ENCODE measurements around the gene AR. TPM values are rescaled to one million over a fixed set of nuclear protein-coding genes. Genes with fewer than 3 reads are reported as not detected.
A peak's percentile ranks its signal among the peaks of the same experiment; 100 is the strongest.
"Not testable (repeated sequence)": the region's sequence is repeated elsewhere in the genome, so short reads cannot be mapped to it uniquely, and the experiment has no call there.

Gene AR
- total RNA-seq, 1 donor from 2014 or later: 1.1 TPM

- peak overlapping the region; percentile 70 for H3K27ac Mint-ChIP-seq
- no peak for DNase-seq (ENCODE audit: low spot score, unreplicated experiment)
- no peaks in the 10 kb centered on the region for H3K4me1 Mint-ChIP-seq (ENCODE audit: low read depth)
- no peaks in the 10 kb centered on the region for H3K36me3 Mint-ChIP-seq (ENCODE audit: insufficient read depth)
- no peaks in the 10 kb centered on the region for H3K27me3 Mint-ChIP-seq
- H3K4me3 Mint-ChIP-seq (ENCODE audit: low read depth): no peak overlapping the region
- H3K9me3 Mint-ChIP-seq (ENCODE audit: low read depth): peaks cover 17% of the 10 kb centered on the region
- TF ChIP-seq CTCF (IDR thresholded peaks at IDR 0.05; ENCODE audit: unreplicated experiment): no peak
These were observed 110.5 kb downstream of the AR start for GRCh38 chrX:67654301-67654700.

DNA sequence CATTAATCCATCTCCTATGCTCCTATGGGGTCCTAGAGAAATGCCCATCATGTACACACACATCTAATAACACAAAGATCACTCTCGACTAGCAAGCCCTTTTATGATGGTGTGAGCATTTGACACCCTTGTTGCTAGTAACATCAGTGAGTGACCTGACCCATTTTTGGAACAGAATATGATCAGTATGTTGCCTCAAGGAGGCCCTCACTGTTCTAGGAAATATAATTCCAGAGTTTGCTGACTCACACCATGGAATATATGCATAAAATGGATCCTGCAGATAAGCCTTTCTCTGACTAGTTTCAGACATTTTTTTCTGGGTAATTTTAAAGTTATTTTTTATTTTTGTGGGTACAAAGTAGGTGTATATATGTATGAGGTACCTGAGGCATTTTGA, 121.8 kb downstream of the AR start:
- H3K27me3 Mint-ChIP-seq: no peaks in the 10 kb centered on the region
- peaks cover 51% of the 10 kb centered on the region for H3K9me3 Mint-ChIP-seq (ENCODE audit: low read depth)
- TF ChIP-seq CTCF (IDR thresholded peaks at IDR 0.05; ENCODE audit: unreplicated experiment): no peak
- no peak for DNase-seq (ENCODE audit: low spot score, unreplicated experiment)
- H3K27ac Mint-ChIP-seq: no peak overlapping the region
- H3K4me1 Mint-ChIP-seq (ENCODE audit: low read depth): no peaks in the 10 kb centered on the region
- no peak overlapping the region for H3K4me3 Mint-ChIP-seq (ENCODE audit: low read depth)
- no peaks in the 10 kb centered on the region for H3K36me3 Mint-ChIP-seq (ENCODE audit: insufficient read depth)

DNA sequence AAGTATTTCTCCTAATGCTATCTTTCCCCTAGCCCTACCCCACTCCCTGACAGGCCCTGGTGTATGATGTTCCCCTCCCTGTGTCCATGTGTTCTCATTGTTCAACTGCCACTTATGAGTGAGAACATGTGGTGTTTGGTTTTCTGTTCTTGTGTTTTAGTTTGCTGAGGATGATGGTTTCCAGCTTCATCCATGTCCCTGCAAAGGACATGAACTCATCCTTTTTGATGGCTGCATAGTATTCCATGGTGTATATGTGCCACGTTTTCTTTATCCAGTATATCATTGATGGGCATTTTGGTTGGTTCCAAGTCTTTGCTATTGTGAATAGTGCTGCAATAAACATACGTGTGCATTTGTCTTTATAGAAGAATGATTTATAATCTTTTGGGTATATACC, 126.9 kb downstream of the AR start:
- H3K27me3 Mint-ChIP-seq; H3K27ac Mint-ChIP-seq; DNase-seq (ENCODE audit: low spot score, unreplicated experiment); H3K4me3 Mint-ChIP-seq (ENCODE audit: low read depth); H3K36me3 Mint-ChIP-seq (ENCODE audit: insufficient read depth); H3K4me1 Mint-ChIP-seq (ENCODE audit: low read depth): not testable (repeated sequence)
- H3K9me3 Mint-ChIP-seq (ENCODE audit: low read depth): peaks cover 41% of the 10 kb centered on the region

- H3K4me1 Mint-ChIP-seq (ENCODE audit: low read depth): no peaks in the 10 kb centered on the region
- H3K27ac Mint-ChIP-seq: no peak overlapping the region
- no peak for DNase-seq (ENCODE audit: low spot score, unreplicated experiment)
- no peak for TF ChIP-seq CTCF (IDR thresholded peaks at IDR 0.05; ENCODE audit: unreplicated experiment)
- H3K4me3 Mint-ChIP-seq (ENCODE audit: low read depth): no peak overlapping the region
- H3K27me3 Mint-ChIP-seq: no peaks in the 10 kb centered on the region
- no peaks in the 10 kb centered on the region for H3K36me3 Mint-ChIP-seq (ENCODE audit: insufficient read depth)
- peaks cover 23% of the 10 kb centered on the region for H3K9me3 Mint-ChIP-seq (ENCODE audit: low read depth)
These were observed 130.0 kb downstream of the AR start for GRCh38 chrX:67673741-67674274.

- TF ChIP-seq CTCF (IDR thresholded peaks at IDR 0.05; ENCODE audit: unreplicated experiment): no peak
- Mint-ChIP-seq H3K27me3 (no peaks in the 10 kb centered on the region), H3K4me3 (ENCODE audit: low read depth) (no peak overlapping the region), H3K4me1 (ENCODE audit: low read depth) (no peaks in the 10 kb centered on the region), H3K36me3 (ENCODE audit: insufficient read depth) (no peaks in the 10 kb centered on the region), H3K9me3 (ENCODE audit: low read depth) (peaks cover 23% of the 10 kb centered on the region), H3K27ac (no peak overlapping the region)
- DNase-seq (ENCODE audit: low spot score, unreplicated experiment): no peak
These were observed 130.9 kb downstream of the AR start for GRCh38 chrX:67674741-67675140.

DNA sequence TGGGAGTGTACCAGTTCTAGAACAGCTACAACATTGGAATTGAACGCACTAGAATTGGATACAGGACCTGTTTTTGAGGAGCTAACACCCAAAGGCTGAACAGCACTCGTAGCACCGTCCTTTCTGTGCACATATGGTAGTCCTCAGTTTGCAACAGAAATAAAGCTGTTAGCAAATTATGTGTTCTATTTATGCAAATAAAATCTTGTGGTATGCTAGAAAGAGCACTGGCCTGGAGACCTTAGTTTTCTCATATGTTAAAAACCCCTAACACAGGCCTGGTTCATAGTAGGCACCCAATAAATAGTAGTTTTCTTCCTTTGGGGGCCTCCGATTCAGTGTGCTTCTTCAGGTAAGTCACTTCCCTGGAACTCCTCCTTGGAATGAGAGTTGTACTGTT, 140.3 kb downstream of the AR start:
- Mint-ChIP-seq H3K4me1 (ENCODE audit: low read depth) (no peaks in the 10 kb centered on the region), H3K27me3 (no peaks in the 10 kb centered on the region), H3K27ac (no peak overlapping the region), H3K36me3 (ENCODE audit: insufficient read depth) (no peaks in the 10 kb centered on the region), H3K4me3 (ENCODE audit: low read depth) (no peak overlapping the region), H3K9me3 (ENCODE audit: low read depth) (peaks cover 27% of the 10 kb centered on the region)
- no peak for DNase-seq (ENCODE audit: low spot score, unreplicated experiment)
- no peak for TF ChIP-seq CTCF (IDR thresholded peaks at IDR 0.05; ENCODE audit: unreplicated experiment)

Data from progenitor cell of endocrine pancreas (in vitro differentiated cells).